ENCODE data around the gene PLEKHH1.
"Not testable (repeated sequence)": the region's sequence is repeated elsewhere in the genome, so short reads cannot be mapped to it uniquely, and the experiment has no call there.

Gene PLEKHH1

GRCh38 chr14:67583711-67584644, 50.9 kb downstream of the PLEKHH1 start:
- DNase-seq (ENCODE audit: low read depth), result peak; percentile 24

GRCh38 chr14:67584978-67585377, 51.9 kb downstream of the PLEKHH1 start:
- DNase-seq (ENCODE audit: low read depth), result no peak

GRCh38 chr14:67586369-67586768, 53.3 kb downstream of the PLEKHH1 start:
- DNase-seq (ENCODE audit: low read depth), result no peak

- no peak for DNase-seq (ENCODE audit: low read depth)
Measured at GRCh38 chr14:67589204-67589770, 56.2 kb downstream of the PLEKHH1 start.

- not testable (repeated sequence) for DNase-seq (ENCODE audit: low read depth)
Measured at GRCh38 chr14:67593650-67594049, 60.6 kb downstream of the PLEKHH1 start.

- DNase-seq (ENCODE audit: low read depth), result no peak
Measured at GRCh38 chr14:67595392-67595791, 62.3 kb downstream of the PLEKHH1 start.

- DNase-seq (ENCODE audit: low read depth), result peak; percentile 79
Measured at GRCh38 chr14:67599698-67600561, 66.8 kb downstream of the PLEKHH1 start, which contains the start of gene PIGH. PIGH (minus strand) TSS chr14:67600268; CDS start chr14:67600203, 65 bp downstream.

- DNase-seq (ENCODE audit: low read depth), result not testable (repeated sequence)
Measured at GRCh38 chr14:67600562-67600974, 67.5 kb downstream of the PLEKHH1 start.

GRCh38 chr14:67602076-67602475, 69.0 kb downstream of the PLEKHH1 start:
- DNase-seq (ENCODE audit: low read depth), result no peak

- DNase-seq (ENCODE audit: low read depth), result no peak
Measured at GRCh38 chr14:67602995-67603545, 70.0 kb downstream of the PLEKHH1 start.

- no peak for DNase-seq (ENCODE audit: low read depth)
Measured at GRCh38 chr14:67607646-67608045, 74.6 kb downstream of the PLEKHH1 start.

GRCh38 chr14:67609642-67610310, 76.7 kb downstream of the PLEKHH1 start:
- DNase-seq (ENCODE audit: low read depth), result no peak

- DNase-seq (ENCODE audit: low read depth), result no peak
Measured at GRCh38 chr14:67610491-67610890, 77.4 kb downstream of the PLEKHH1 start.

GRCh38 chr14:67618617-67619063, 85.5 kb downstream of the PLEKHH1 start:
- peak; percentile 73 for DNase-seq (ENCODE audit: low read depth)

- DNase-seq (ENCODE audit: low read depth), result peak; percentile 77
Measured at GRCh38 chr14:67619446-67620216, 86.5 kb downstream of the PLEKHH1 start, which contains the start of gene ARG2. ARG2 (plus strand) TSS chr14:67619920; CDS start chr14:67619978, 58 bp downstream.

- no peak for DNase-seq (ENCODE audit: low read depth)
Measured at GRCh38 chr14:67620217-67620785, 87.2 kb downstream of the PLEKHH1 start.

GRCh38 chr14:67622675-67623074, 89.6 kb downstream of the PLEKHH1 start:
- DNase-seq (ENCODE audit: low read depth), result peak; percentile 27

- DNase-seq (ENCODE audit: low read depth), result peak; percentile 37
Measured at GRCh38 chr14:67623114-67623513, 90.0 kb downstream of the PLEKHH1 start.

GRCh38 chr14:67626131-67626530, 93.0 kb downstream of the PLEKHH1 start:
- DNase-seq (ENCODE audit: low read depth), result not testable (repeated sequence)

- no peak for DNase-seq (ENCODE audit: low read depth)
Measured at GRCh38 chr14:67627519-67627918, 94.4 kb downstream of the PLEKHH1 start.
